ENCODE measurements around the gene CCDC134. TPM values are rescaled to one million over a fixed set of nuclear protein-coding genes. Genes with fewer than 3 reads are reported as not detected.

CCDC134 gene
- total RNA-seq, 1 experiment from 2014 or later: 7.9 TPM

DNA sequence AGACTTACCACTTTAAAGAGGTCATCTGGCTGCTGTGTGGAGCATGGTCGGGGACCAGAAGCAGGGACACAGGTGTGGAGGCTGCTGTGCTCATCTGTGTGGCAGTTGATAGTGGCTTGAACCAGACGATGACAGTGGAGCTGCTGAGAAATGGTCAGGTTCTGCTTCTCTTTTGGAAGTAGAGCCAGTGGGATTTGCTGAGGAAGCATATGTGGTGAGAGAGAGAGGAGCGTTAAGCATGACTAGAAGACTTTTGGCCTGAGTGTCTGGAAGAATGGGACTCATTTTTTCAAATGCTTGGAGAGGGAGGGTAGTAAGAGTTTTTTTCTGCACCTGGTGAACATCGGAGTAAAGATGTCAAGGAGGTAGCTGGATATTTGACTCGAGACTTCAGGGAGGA is 20.0 kb downstream of the CCDC134 start:
- no peak overlapping the region for H3K4me2 ChIP-seq (ENCODE audit: low read length)
- ChIA-PET CTCF (no interaction called here), POLR2A (ENCODE audit: unreplicated experiment) (interaction anchor here (0.5 kb wide), 1 partner anchor 16 kb away, joined by 3 read pairs; no protein-coding TSS in a partner anchor)
- no peaks in the 10 kb centered on the region for H4K20me1 ChIP-seq (ENCODE audit: low read length)
- H3K4me1 ChIP-seq (ENCODE audit: insufficient read depth, low read length): peaks cover 13% of the 10 kb centered on the region
- ATAC-seq: no peak
- no peaks in the 10 kb centered on the region for H3K9me2 ChIP-seq (replicated peaks; ENCODE audit: low read length)
- H3K27ac ChIP-seq (ENCODE audit: low read length): no peak overlapping the region
- no peaks in the 10 kb centered on the region for H3K79me2 ChIP-seq (ENCODE audit: low read length)
- no peak overlapping the region for H3K4me3 ChIP-seq (ENCODE audit: low read length)
- peaks cover 5% of the 10 kb centered on the region for H3K36me3 ChIP-seq (ENCODE audit: low read depth, low read length)
- no peaks in the 10 kb centered on the region for H3K9me3 ChIP-seq (ENCODE audit: low read length)
- no peak for DNase-seq
- TF ChIP-seq EZH2phosphoT487 (IDR thresholded peaks at IDR 0.05; ENCODE audit: borderline replicate concordance, low read length): no peak
- intact Hi-C loops (cut with micrococcal nuclease): loop anchor here (5.0 kb wide), 1 partner anchor 73 kb away; no protein-coding TSS in a partner anchor
- no peaks in the 10 kb centered on the region for H3F3A ChIP-seq (ENCODE audit: low read length, unreplicated experiment)
- no peaks in the 10 kb centered on the region for H3K27me3 ChIP-seq (ENCODE audit: low read length)
- H2AFZ ChIP-seq (ENCODE audit: low read length): no peak overlapping the region
- BruUV-seq (replicated peaks): no TSS peak
- no peak overlapping the region for H3K9ac ChIP-seq (ENCODE audit: low read length)

- H3K27me3 ChIP-seq (ENCODE audit: low read length): no peaks in the 10 kb centered on the region
- ATAC-seq (peak; percentile 19; the same call in 1 of the 2 replicates), DNase-seq (no peak)
- no peaks in the 10 kb centered on the region for H3F3A ChIP-seq (ENCODE audit: low read length, unreplicated experiment)
- no peak overlapping the region for H3K9ac ChIP-seq (ENCODE audit: low read length)
- no peaks in the 10 kb centered on the region for H3K9me3 ChIP-seq (ENCODE audit: low read length)
- intact Hi-C loops (cut with micrococcal nuclease): loop anchor here (1.0 to 5.0 kb wide), 3 partner anchors 36 to 120 kb away; no protein-coding TSS in a partner anchor
- H3K79me2 ChIP-seq (ENCODE audit: low read length): no peaks in the 10 kb centered on the region
- peaks cover 13% of the 10 kb centered on the region for H3K4me1 ChIP-seq (ENCODE audit: insufficient read depth, low read length)
- H3K4me3 ChIP-seq (ENCODE audit: low read length): no peak overlapping the region
- no peaks in the 10 kb centered on the region for H3K9me2 ChIP-seq (replicated peaks; ENCODE audit: low read length)
- H2AFZ ChIP-seq (ENCODE audit: low read length): no peak overlapping the region
- no peak for TF ChIP-seq EZH2 (IDR thresholded peaks at IDR 0.05; ENCODE audit: low read length, unreplicated experiment)
- TF ChIP-seq CTCF (conservative IDR thresholded peaks at IDR 0.05; ENCODE audit: low read depth, low read length): no peak
- no peak for TF ChIP-seq EZH2phosphoT487 (IDR thresholded peaks at IDR 0.05; ENCODE audit: borderline replicate concordance, low read length)
- ChIA-PET POLR2A (ENCODE audit: unreplicated experiment) (interaction anchor here (0.6 kb wide), 1 partner anchor 1166 kb away, joined by 8 read pairs; no protein-coding TSS in a partner anchor), CTCF (interaction anchor here (0.5 to 0.8 kb wide), 2 partner anchors 77 to 119 kb away, joined by 3 read pairs; no protein-coding TSS in a partner anchor)
- H3K4me2 ChIP-seq (ENCODE audit: low read length): no peak overlapping the region
- no peaks in the 10 kb centered on the region for H4K20me1 ChIP-seq (ENCODE audit: low read length)
- peak overlapping the region; percentile 75 for H3K27ac ChIP-seq (ENCODE audit: low read length)
- H3K36me3 ChIP-seq (ENCODE audit: low read depth, low read length): peaks cover 5% of the 10 kb centered on the region
- BruUV-seq (replicated peaks): no TSS peak
These were observed 21.2 kb downstream of the CCDC134 start for GRCh38 chr22:41821471-41822316.

DNA sequence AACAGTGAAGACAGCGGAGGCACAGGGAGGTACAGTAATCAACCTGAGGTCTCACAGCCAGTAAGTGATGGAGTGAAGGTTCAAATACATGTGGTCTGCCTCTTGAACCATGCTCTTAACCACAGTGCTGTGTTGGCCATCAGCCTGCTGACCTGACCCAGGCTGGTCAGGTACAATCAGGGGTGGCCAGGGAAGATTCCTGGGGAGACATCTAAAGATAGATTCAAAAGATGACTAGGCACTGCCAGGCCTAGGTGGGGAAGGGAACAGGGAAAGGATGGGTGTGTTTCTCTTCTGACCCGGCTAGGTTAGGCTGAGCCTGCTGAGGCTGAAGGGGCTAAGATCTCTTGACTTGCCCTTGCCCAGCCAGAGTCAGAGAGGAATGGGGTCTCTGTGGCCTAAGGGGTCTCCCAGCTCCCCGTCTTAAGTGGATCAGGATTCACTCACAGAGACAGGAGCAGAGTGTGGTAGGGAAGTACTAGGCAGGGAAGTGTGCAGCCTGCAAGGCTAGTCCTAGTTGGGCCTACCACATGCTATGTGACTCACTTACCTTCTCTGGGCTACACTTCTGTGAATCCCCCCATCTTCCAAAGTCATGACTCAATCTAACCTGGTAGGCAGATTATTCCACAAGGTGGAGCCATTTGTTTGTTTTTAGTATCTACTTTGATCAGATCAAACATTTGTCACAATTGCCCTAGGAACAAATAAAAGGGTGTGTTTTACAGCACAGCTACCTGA is 22.0 kb downstream of the CCDC134 start:
- Histone ChIP-seq H2AFZ (ENCODE audit: low read length) (no peak overlapping the region), H3F3A (ENCODE audit: low read length, unreplicated experiment) (no peaks in the 10 kb centered on the region), H3K27me3 (ENCODE audit: low read length) (no peaks in the 10 kb centered on the region), H3K9me2 (replicated peaks; ENCODE audit: low read length) (no peaks in the 10 kb centered on the region), H3K9me3 (ENCODE audit: low read length) (no peaks in the 10 kb centered on the region), H3K36me3 (ENCODE audit: low read depth, low read length) (peaks cover 5% of the 10 kb centered on the region), H3K27ac (ENCODE audit: low read length) (peak overlapping the region; percentile 75), H4K20me1 (ENCODE audit: low read length) (no peaks in the 10 kb centered on the region), H3K4me1 (ENCODE audit: insufficient read depth, low read length) (peaks cover 13% of the 10 kb centered on the region), H3K79me2 (ENCODE audit: low read length) (no peaks in the 10 kb centered on the region), H3K4me3 (ENCODE audit: low read length) (no peak overlapping the region), H3K9ac (ENCODE audit: low read length) (peak overlapping the region; percentile 39), H3K4me2 (ENCODE audit: low read length) (0 out of 2 replicates have a peak overlapping the region, but pooled peaks have one; percentile 24)
- DNase-seq: peak; percentile 91
- ChIA-PET CTCF (interaction anchor here (0.5 to 1.0 kb wide), 5 partner anchors 35 to 125 kb away, joined by 3 to 4 read pairs (median 3); no protein-coding TSS in a partner anchor), POLR2A (ENCODE audit: unreplicated experiment) (no interaction called here)
- no TSS peak for BruUV-seq (replicated peaks)
- intact Hi-C loops (cut with micrococcal nuclease): loop anchor here (1.0 to 5.0 kb wide), 3 partner anchors 35 to 119 kb away; no protein-coding TSS in a partner anchor
- peak; percentile 93 for ATAC-seq
- TF ChIP-seq CTCF (conservative IDR thresholded peaks at IDR 0.05; ENCODE audit: low read depth, low read length) (peak; percentile 72), EZH2phosphoT487 (IDR thresholded peaks at IDR 0.05; ENCODE audit: borderline replicate concordance, low read length) (no peak)
